ENCODE results near the gene FNDC3B. TPM values are rescaled to one million over a fixed set of nuclear protein-coding genes. Genes with fewer than 3 reads are reported as not detected.
A peak's percentile ranks its signal among the peaks of the same experiment; 100 is the strongest.
"Not testable (repeated sequence)": the region's sequence is repeated elsewhere in the genome, so short reads cannot be mapped to it uniquely, and the experiment has no call there.

Gene FNDC3B
- total RNA-seq: 10 to 100 TPM; 10.6 to 12.0 TPM

DNA sequence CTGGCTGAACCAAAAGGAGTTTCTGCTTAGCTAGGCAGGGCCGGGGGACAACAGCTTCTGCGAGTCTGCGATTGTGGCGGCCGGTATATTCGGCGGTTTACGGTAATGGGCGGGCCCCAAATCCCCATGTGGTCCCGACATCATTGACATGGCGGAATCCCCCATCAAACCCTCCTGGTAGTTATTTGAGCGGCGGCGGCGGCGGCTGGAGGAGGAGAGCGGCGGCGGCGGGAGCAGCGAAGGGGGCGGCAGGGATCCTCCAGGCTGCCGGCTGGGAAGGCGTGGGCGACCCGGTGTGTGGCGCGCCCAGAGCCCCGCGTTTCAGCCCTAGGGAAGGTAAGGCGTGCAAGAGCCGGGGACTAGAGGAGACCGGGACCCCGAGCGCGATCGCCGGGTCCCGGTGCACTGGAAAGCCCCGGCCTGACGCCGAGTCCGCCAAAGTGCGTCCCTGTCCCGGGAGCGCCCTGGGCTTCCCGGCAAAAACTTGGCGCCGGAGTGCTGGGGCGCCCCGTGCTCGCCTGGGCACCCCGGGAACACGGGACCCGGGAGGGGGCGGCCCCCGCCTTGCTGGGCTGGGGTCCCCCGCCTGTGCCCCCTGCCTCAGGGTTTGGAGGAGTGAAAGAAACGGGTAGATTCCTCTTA is at the start of gene FNDC3B:
FNDC3B (plus strand) TSS at position 143 of the 642 bp plus-strand sequence. CDS start 72,902 bp downstream, outside the sequence.
- Mint-ChIP-seq H3K4me3 (peak within 1 kb of the TSS; percentile 86), H3K27me3 (no peaks in the 10 kb centered on the region), H3K36me3 (ENCODE audit: low read depth) (no peaks in the 10 kb centered on the region), H3K9me3 (no peaks in the 10 kb centered on the region), H3K27ac (peak within 1 kb of the TSS; percentile 93), H3K4me1 (ENCODE audit: low read depth) (peaks cover 29% of the 10 kb centered on the region)
- ChIA-PET POLR2A (interaction anchor here (0.6 kb wide), 1 partner anchor 118 kb away, joined by 4 read pairs; no protein-coding TSS in a partner anchor), CTCF (interaction anchor here (0.8 to 2.6 kb wide), 2 partner anchors 10 to 62 kb away, joined by 3 to 11 read pairs; no protein-coding TSS in a partner anchor)
- ATAC-seq: peak; percentile 92
- DNase-seq: peak; percentile 97
- no peak for TF ChIP-seq CTCF (IDR thresholded peaks at IDR 0.05)
- intact Hi-C loops (cut with micrococcal nuclease): loop anchor here (5.0 to 10.0 kb wide), 3 partner anchors 68 to 305 kb away; no protein-coding TSS in a partner anchor

DNA sequence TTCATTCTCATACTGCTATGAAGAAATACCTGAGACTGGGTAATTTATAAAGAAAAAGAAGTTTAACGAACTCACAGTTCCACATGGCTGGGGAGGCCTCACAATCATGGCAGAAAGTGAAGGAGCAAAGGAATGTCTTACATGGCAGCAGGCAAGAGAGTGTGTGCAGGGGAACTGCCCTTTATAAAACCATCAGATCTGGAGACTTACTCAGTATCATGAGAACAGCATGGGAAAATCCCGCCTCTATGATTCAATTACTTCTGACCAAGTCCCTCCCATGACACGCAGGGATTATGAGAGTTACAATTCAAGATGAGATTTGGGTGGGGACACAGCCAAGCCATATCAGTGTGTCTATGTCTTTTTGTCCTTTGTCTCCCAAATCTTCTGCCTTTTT is 49.1 kb upstream of the FNDC3B start:
- POLR2A ChIA-PET; H3K9me3 Mint-ChIP-seq; H3K4me1 Mint-ChIP-seq (ENCODE audit: low read depth); ATAC-seq; H3K4me3 Mint-ChIP-seq; CTCF ChIA-PET; DNase-seq; intact Hi-C loops (cut with micrococcal nuclease); H3K36me3 Mint-ChIP-seq (ENCODE audit: low read depth); H3K27me3 Mint-ChIP-seq; H3K27ac Mint-ChIP-seq: not testable (repeated sequence)

- CTCF ChIA-PET: no interaction called here
- intact Hi-C loops (cut with micrococcal nuclease): no loop called here
- POLR2A ChIA-PET: interaction anchor here (0.6 kb wide), 1 partner anchor 143 kb away, joined by 6 read pairs; no protein-coding TSS in a partner anchor
- no peak for TF ChIP-seq CTCF (IDR thresholded peaks at IDR 0.05)
- no peaks in the 10 kb centered on the region for H3K9me3 Mint-ChIP-seq
- no peak for ATAC-seq
- peaks cover 3% of the 10 kb centered on the region for H3K4me1 Mint-ChIP-seq (ENCODE audit: low read depth)
- no peak for DNase-seq
- H3K36me3 Mint-ChIP-seq (ENCODE audit: low read depth): no peaks in the 10 kb centered on the region
- H3K27ac Mint-ChIP-seq: no peak overlapping the region
- H3K4me3 Mint-ChIP-seq: no peak overlapping the region
- H3K27me3 Mint-ChIP-seq: no peaks in the 10 kb centered on the region
Measured at GRCh38 chr3:171991166-171991565, 48.2 kb upstream of the FNDC3B start.

DNA sequence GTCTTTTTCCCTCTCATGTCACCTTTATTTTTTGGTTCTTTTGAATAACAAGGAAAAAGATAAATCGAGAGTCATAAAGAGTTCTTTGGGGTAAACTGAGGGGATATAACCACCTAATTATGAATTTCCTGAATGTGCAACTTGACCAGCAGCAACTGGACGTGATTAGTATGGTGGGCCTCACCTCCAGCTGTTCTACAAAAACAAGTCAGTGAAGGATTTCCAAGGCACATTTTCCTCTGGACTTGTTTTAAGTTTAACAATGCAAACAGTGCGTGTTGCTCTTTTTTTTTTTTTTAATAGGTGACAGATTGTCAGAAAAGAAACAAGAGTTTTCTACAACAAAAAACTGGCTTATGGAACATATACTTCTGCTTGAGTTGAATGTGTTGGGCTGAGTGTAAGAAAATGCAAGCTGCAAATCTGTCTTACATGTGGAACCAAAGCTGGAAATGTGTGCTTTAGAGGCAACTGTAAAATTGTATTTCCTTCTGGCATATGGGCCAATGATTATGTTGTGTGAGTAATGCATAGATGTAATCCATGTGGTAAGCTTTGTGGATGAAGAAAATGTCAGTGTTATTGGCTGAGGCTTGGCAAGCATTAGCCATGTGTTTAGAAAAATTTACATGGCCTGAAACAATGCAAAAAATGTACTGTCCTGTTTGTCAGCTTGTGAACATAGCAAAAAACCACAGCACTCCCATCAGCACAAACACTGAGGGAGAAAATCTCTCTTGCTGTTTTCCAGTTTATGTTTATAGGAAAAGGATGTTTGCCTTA is 44.5 kb upstream of the FNDC3B start:
- no peak for TF ChIP-seq CTCF (IDR thresholded peaks at IDR 0.05)
- DNase-seq (no peak), ATAC-seq (no peak)
- peaks cover 8% of the 10 kb centered on the region for H3K4me1 Mint-ChIP-seq (ENCODE audit: low read depth)
- intact Hi-C loops (cut with micrococcal nuclease): no loop called here
- H3K9me3 Mint-ChIP-seq: peaks cover 2% of the 10 kb centered on the region
- H3K27me3 Mint-ChIP-seq: no peaks in the 10 kb centered on the region
- no peaks in the 10 kb centered on the region for H3K36me3 Mint-ChIP-seq (ENCODE audit: low read depth)
- no peak overlapping the region for H3K27ac Mint-ChIP-seq
- ChIA-PET POLR2A (no interaction called here), CTCF (no interaction called here)
- H3K4me3 Mint-ChIP-seq: no peak overlapping the region

- Mint-ChIP-seq H3K27me3 (no peaks in the 10 kb centered on the region), H3K36me3 (ENCODE audit: low read depth) (no peaks in the 10 kb centered on the region), H3K4me3 (no peak overlapping the region), H3K4me1 (ENCODE audit: low read depth) (peaks cover 8% of the 10 kb centered on the region), H3K27ac (no peak overlapping the region), H3K9me3 (peaks cover 2% of the 10 kb centered on the region)
- DNase-seq: no peak
- no peak for ATAC-seq
- POLR2A ChIA-PET: no interaction called here
- intact Hi-C loops (cut with micrococcal nuclease): no loop called here
- TF ChIP-seq CTCF (IDR thresholded peaks at IDR 0.05): no peak
- CTCF ChIA-PET: no interaction called here
Measured at GRCh38 chr3:171995486-171995885, 43.9 kb upstream of the FNDC3B start.

All from activated CD8-positive, alpha-beta T cell treated with anti-CD3 and anti-CD28 coated beads for 36 hours (primary cell).